H1 (cell line): ENCODE data around the gene C16orf90. TPM values are rescaled to one million over a fixed set of nuclear protein-coding genes. Genes with fewer than 3 reads are reported as not detected.
A peak's percentile ranks its signal among the peaks of the same experiment; 100 is the strongest.

Experiments
- CTCF ChIA-PET: fragments of 300-600 bp; sonication (Branson Sonifier 250); formaldehyde crosslinking; loops from one replicate; lab custom pipeline; 2021; ENCODE audit not compliant: partially characterized antibody; lab: Charles Lee
- POLR2A ChIA-PET: fragments of 300-600 bp; sonication (Branson Sonifier 250); formaldehyde crosslinking; loops from one replicate; lab custom pipeline; 2021; ENCODE audit warnings: inconsistent platforms; ENCODE audit not compliant: partially characterized antibody; lab: Charles Lee
- DNase-seq, 2 experiments: peaks; one replicate each; pipeline versions ENCODE4 v3.0.0 to v3.0.0-alpha.2; 2010 to 2022; ENCODE audit warnings: low spot score in 2 of 2, low read depth in 1 of 2, mixed read lengths in 1 of 2
- FAIRE-seq: peaks from 2 replicates; lab custom pipeline; 2011; peaks lifted over from hg19 to GRCh38; lab: Jason Lieb, UNC
- H2AFZ ChIP-seq: 2 replicates; pipeline ENCODE4 v1.8.1; 2012; ENCODE audit warnings: low read length, inconsistent platforms
- H2AK5ac ChIP-seq: 2 replicates; pipeline ENCODE4 v1.6.1; 2013; ENCODE audit warnings: low read depth, low read length
- H2BK120ac ChIP-seq: replicated peaks from 2 replicates; pipeline ENCODE3; 2013; ENCODE audit warnings: low read depth, low read length, inconsistent platforms
- H2BK12ac ChIP-seq: 2 replicates; pipeline ENCODE4 v1.6.1; 2013; ENCODE audit warnings: low read depth, low read length
- H2BK15ac ChIP-seq: 2 replicates; pipeline ENCODE4 v1.6.1; 2013; ENCODE audit warnings: low read length
- H2BK20ac ChIP-seq: 2 replicates; pipeline ENCODE4 v1.6.1; 2013; ENCODE audit warnings: low read length
- H2BK5ac ChIP-seq: 2 replicates; pipeline ENCODE4 v1.6.1; 2013; ENCODE audit warnings: low read depth, low read length
- H3K14ac ChIP-seq: 2 replicates; pipeline ENCODE4 v1.6.1; 2013; ENCODE audit warnings: inconsistent platforms; ENCODE audit not compliant: insufficient read length
- H3K18ac ChIP-seq: 2 replicates; pipeline ENCODE4 v1.6.1; 2013; ENCODE audit warnings: low read length; ENCODE audit errors: extremely low read depth
- H3K23ac ChIP-seq: 2 replicates; pipeline ENCODE4 v1.6.1; 2013; ENCODE audit warnings: inconsistent platforms; ENCODE audit not compliant: insufficient read length
- H3K23me2 ChIP-seq: 2 replicates; pipeline ENCODE4 v1.6.1; 2013; ENCODE audit warnings: low read depth, low read length
- H3K27ac ChIP-seq: 2 replicates; pipeline ENCODE4 v1.6.1; 2011; ENCODE audit warnings: low read depth, low read length, inconsistent platforms
- H3K27me3 ChIP-seq, 4 experiments: replicated peaks in 1 of 4; 1 replicate in 1 of 4; 2 replicates in 3 of 4; pipeline versions ENCODE4 v1.6.1 to v1.8.1; 2011 to 2013; ENCODE audit warnings: low read length in 3 of 4, mild to moderate bottlenecking in 3 of 4, inconsistent platforms in 2 of 4, mixed read lengths in 2 of 4, moderate library complexity in 1 of 4; ENCODE audit not compliant: control insufficient read depth in 3 of 4, insufficient read depth in 3 of 4; ENCODE audit errors: extremely low read depth in 1 of 4
- H3K36me3 ChIP-seq, 4 experiments: 2 replicates each; pipeline versions ENCODE4 v1.6.1 to v1.8.1; 2011 to 2013; ENCODE audit warnings: mild to moderate bottlenecking in 4 of 4, low read length in 3 of 4, moderate library complexity in 2 of 4, control low read depth in 1 of 4, inconsistent platforms in 1 of 4; ENCODE audit not compliant: insufficient read depth in 4 of 4, control insufficient read depth in 2 of 4
- H3K4ac ChIP-seq: replicated peaks from 2 replicates; pipeline ENCODE3; 2013; ENCODE audit warnings: low read length, low read depth, mixed read lengths, inconsistent platforms; ENCODE audit not compliant: insufficient read length
- H3K4me1 ChIP-seq, 4 experiments: replicated peaks in 1 of 4; 1 replicate in 1 of 4; 2 replicates in 3 of 4; pipeline versions ENCODE4 v1.6.1 to v1.8.1; 2011 to 2013; ENCODE audit warnings: low read length in 3 of 4, inconsistent platforms in 2 of 4, mixed read lengths in 1 of 4; ENCODE audit not compliant: insufficient read depth in 4 of 4, control insufficient read depth in 3 of 4
- H3K4me2 ChIP-seq, 2 experiments: 2 replicates each; pipeline versions ENCODE4 v1.6.1 to v1.8.1; 2011 to 2013; ENCODE audit warnings: low read depth in 2 of 2, low read length in 2 of 2, control low read depth in 1 of 2, inconsistent platforms in 1 of 2, mild to moderate bottlenecking in 1 of 2; ENCODE audit not compliant: insufficient read depth in 1 of 2
- H3K4me3 ChIP-seq, 4 experiments: fragments of 200-600, 300-600 bp in 1 of 4; sonication (generic), shearing (Covaris generic), sonication (Bioruptor Twin) in 1 of 4; 2 replicates each; pipeline versions ENCODE4 v1.5.1 to v1.8.1; 2011 to 2016; ENCODE audit warnings: low read length in 4 of 4, low read depth in 3 of 4, control low read depth in 2 of 4, inconsistent platforms in 2 of 4, mild to moderate bottlenecking in 2 of 4, mixed read lengths in 1 of 4, moderate library complexity in 1 of 4; ENCODE audit not compliant: insufficient read depth in 2 of 4; ENCODE audit errors: extremely low read depth in 1 of 4
- H3K56ac ChIP-seq: replicated peaks from 2 replicates; pipeline ENCODE3; 2013; ENCODE audit warnings: low read depth, mild to moderate bottlenecking, mixed read lengths, low read length, inconsistent platforms; ENCODE audit not compliant: insufficient read length
- H3K79me1 ChIP-seq: 2 replicates; pipeline ENCODE4 v1.6.1; 2013; ENCODE audit warnings: low read depth, low read length, control low read depth
- H3K79me2 ChIP-seq, 2 experiments: 2 replicates each; pipeline versions ENCODE4 v1.6.1 to v1.8.1; 2012 to 2013; ENCODE audit warnings: low read length in 2 of 2, mild to moderate bottlenecking in 2 of 2, inconsistent platforms in 1 of 2; ENCODE audit not compliant: insufficient read depth in 2 of 2, control insufficient read depth in 1 of 2
- H3K9ac ChIP-seq, 4 experiments: replicated peaks in 1 of 4; 1 replicate in 1 of 4; 2 replicates in 3 of 4; pipeline versions ENCODE4 v1.6.1 to v1.8.1; 2011 to 2013; ENCODE audit warnings: low read depth in 3 of 4, low read length in 3 of 4, control low read depth in 2 of 4, mild to moderate bottlenecking in 2 of 4, moderate library complexity in 2 of 4, inconsistent platforms in 1 of 4; ENCODE audit errors: extremely low read depth in 1 of 4
- H3K9me3 ChIP-seq, 2 experiments: 2 replicates each; pipeline versions ENCODE4 v1.6.1 to v1.8.1; 2012 to 2013; ENCODE audit warnings: mild to moderate bottlenecking in 2 of 2, moderate library complexity in 2 of 2, control low read depth in 1 of 2, inconsistent platforms in 1 of 2, low read depth in 1 of 2, low read length in 1 of 2, mixed read lengths in 1 of 2; ENCODE audit not compliant: insufficient read depth in 2 of 2
- H4K20me1 ChIP-seq, 2 experiments: replicated peaks in 1 of 2; 2 replicates each; pipeline versions ENCODE3 to v1.8.1; 2011 to 2013; ENCODE audit warnings: inconsistent platforms in 2 of 2, low read length in 2 of 2, mild to moderate bottlenecking in 1 of 2; ENCODE audit not compliant: insufficient read depth in 2 of 2, control insufficient read depth in 1 of 2
- H4K5ac ChIP-seq: 2 replicates; pipeline ENCODE4 v1.6.1; 2013; ENCODE audit warnings: low read length, low read depth, mixed read lengths, inconsistent platforms; ENCODE audit not compliant: insufficient read length
- H4K8ac ChIP-seq: 2 replicates; pipeline ENCODE4 v1.8.0; 2013; ENCODE audit warnings: mild to moderate bottlenecking, moderate library complexity, low read length, inconsistent platforms; ENCODE audit not compliant: insufficient read depth; ENCODE audit errors: extremely low read depth
- H4K91ac ChIP-seq: replicated peaks from 2 replicates; pipeline ENCODE3; 2013; ENCODE audit warnings: low read length, mixed read lengths, inconsistent platforms; ENCODE audit not compliant: insufficient read length
- CBX8 ChIP-seq: fragments of 300-800, 300-1000 bp; sonication (generic); IDR thresholded peaks from 2 replicates; pipeline ENCODE4 v1.7.1; 2016; ENCODE audit warnings: low read depth, low read length, borderline replicate concordance
- CHD2 ChIP-seq: IDR thresholded peaks from 2 replicates; pipeline ENCODE4 v1.6.1; 2012; ENCODE audit warnings: low read length, improper control_type of control experiment
- EGR1 ChIP-seq: IDR thresholded peaks from 2 replicates; pipeline ENCODE4 v1.6.1; 2011; ENCODE audit warnings: low read depth, low read length, borderline replicate concordance
- EZH2 ChIP-seq: fragments of 200-600 bp; sonication (generic); IDR thresholded peaks from 2 replicates; pipeline ENCODE4 v1.7.1; 2012; ENCODE audit warnings: low read depth, mild to moderate bottlenecking, moderate library complexity, low read length, inconsistent platforms; ENCODE audit not compliant: severe bottlenecking
- KDM4A ChIP-seq: IDR thresholded peaks from one replicate; pipeline ENCODE4 v1.7.1; 2012; ENCODE audit warnings: low read depth, mild to moderate bottlenecking, moderate library complexity, low read length, inconsistent platforms; ENCODE audit not compliant: severe bottlenecking
- SIX5 ChIP-seq: IDR thresholded peaks from 2 replicates; pipeline ENCODE4 v1.6.1; 2011; ENCODE audit warnings: mild to moderate bottlenecking, low read depth, low read length
- SP1 ChIP-seq: IDR thresholded peaks from 2 replicates; pipeline ENCODE4 v1.6.1; 2011; ENCODE audit warnings: low read depth, low read length
- SP2 ChIP-seq: IDR thresholded peaks from 2 replicates; pipeline ENCODE4 v1.6.1; 2012; ENCODE audit warnings: mild to moderate bottlenecking, low read length, inconsistent platforms
- SRF ChIP-seq: IDR thresholded peaks from 2 replicates; pipeline ENCODE4 v1.6.1; 2011; ENCODE audit warnings: mild to moderate bottlenecking, low read depth, low read length, moderate library complexity
- TBP ChIP-seq: IDR thresholded peaks from 2 replicates; pipeline ENCODE4 v1.6.1; 2011; ENCODE audit warnings: low read depth, low read length, improper control_type of control experiment
- TEAD4 ChIP-seq: IDR thresholded peaks from 2 replicates; pipeline ENCODE4 v1.6.1; 2012; ENCODE audit warnings: low read depth, low read length, inconsistent platforms, mixed read lengths
- USF2 ChIP-seq: IDR thresholded peaks from 2 replicates; pipeline ENCODE4 v1.6.1; 2011; ENCODE audit warnings: low read length, improper control_type of control experiment
- WGBS, 2 experiments: shearing (Covaris generic) in 1 of 2; methylation state at CpG; one replicate each; pipeline versions ENCODE4 v1.1.6 to v1.1.7; 2013 to 2015; ENCODE audit warnings: low lambda C conversion rate in 2 of 2, mixed read lengths in 2 of 2, inconsistent platforms in 1 of 2, low coverage in 1 of 2, missing lambda C conversion rate in 1 of 2; ENCODE audit not compliant: insufficient replicate concordance in 2 of 2, insufficient coverage in 1 of 2, insufficient read length in 1 of 2; ENCODE audit errors: extremely low coverage in 1 of 2, missing lambda C conversion rate in 1 of 2; 5-methylcytosine and 5-hydroxymethylcytosine counted together
- polyA plus RNA-seq, 7 experiments: library from polyadenylated mRNA; depleted of rRNA in 3 of 7; stranded (reverse) in 5 of 7; unstranded in 2 of 7; fragments of >200 nt in 5 of 7; fragments of 200-250 nt in 2 of 7; gene quantifications; 1 replicate in 5 of 7; 2 replicates in 1 of 7; 4 replicates in 1 of 7; pipeline versions ENCODE4 v1.2.1 to v1.2.3, GENCODE V29; 2011 to 2013; ENCODE audit warnings: missing spikeins in 2 of 7, mixed read lengths in 2 of 7
- total RNA-seq: library from RNA; stranded (reverse); fragmentation: NEBNext Ultra II Directional; extraction: Animal tissue kit (Norgen Biotek cat#: 25700); gene quantifications from 2 replicates; pipeline ENCODE4 v1.2.1, GENCODE V29; 2021

Gene C16orf90
- total and polyA plus RNA-seq, 2 of the 8 experiments (the other 6 are each of a cell fraction or from before 2014, with no cell fraction given): not detected

GRCh38 chr16:3511286-3512180 lies 16.2 kb upstream of the C16orf90 start:
- no peak for FAIRE-seq
- no peak for DNase-seq
- 90% methylated on average over 22 of the region's 23 CpGs; no CpG with 5 or more reads in 1 of the 2 experiments for WGBS, 2 experiments
- Histone ChIP-seq H3K56ac (no peak overlapping the region), H3K9ac (no peak overlapping the region), H3K23ac (no peak overlapping the region), H3K36me3 (peaks cover 2 to 33% (median 15%) of the 10 kb centered on the region in 4 experiments), H4K5ac (no peak overlapping the region), H2AFZ (no peak overlapping the region), H3K4me3 (no peak overlapping the region), H3K4me2 (no peak overlapping the region), H3K4ac (no peak overlapping the region), H3K27me3 (no peaks in the 10 kb centered on the region), H2BK5ac (peak overlapping the region; percentile 44; the same call in 1 of the 2 replicates), H4K91ac (no peak overlapping the region), H3K4me1 (no peaks in the 10 kb centered on the region), H2BK15ac (no peak overlapping the region), H3K18ac (no peak overlapping the region), H4K20me1 (no peaks in the 10 kb centered on the region), H2BK20ac (no peak overlapping the region), H3K27ac (no peak overlapping the region), H3K79me2 (no peaks in the 10 kb centered on the region), H2BK12ac (no peak overlapping the region), H3K79me1 (no peaks in the 10 kb centered on the region), H3K9me3 (no peaks in the 10 kb centered on the region), H4K8ac (no peak overlapping the region), H2BK120ac (no peak overlapping the region), H2AK5ac (no peak overlapping the region), H3K14ac (no peak overlapping the region), H3K23me2 (no peaks in the 10 kb centered on the region)
- ChIA-PET POLR2A (no interaction called here), CTCF (interaction anchor here (0.6 to 1.7 kb wide), 4 partner anchors 10 to 51 kb away, joined by 3 to 4 read pairs (median 4); no protein-coding TSS in a partner anchor)
- TF ChIP-seq CBX8 (no peak), EZH2 (no peak), EGR1 (no peak), SP2 (no peak), USF2 (no peak), SP1 (no peak), KDM4A (no peak), CHD2 (no peak), SRF (no peak), TBP (no peak), TEAD4 (no peak), SIX5 (no peak)
